Activated CD4-positive, alpha-beta memory T cell treated with anti-CD3 and anti-CD28 coated beads, Interleukin-2, amount 10 ng/mL, durations not matched to agents 7 days and 5 days (primary cell): ENCODE data around the gene CHAT. TPM values are rescaled to one million over a fixed set of nuclear protein-coding genes. Genes with fewer than 3 reads are reported as not detected.

Experiments used
- CTCF ChIA-PET: fragments of 350-600 bp; sonication (Branson Sonifier 250); formaldehyde crosslinking; loops from one replicate; lab custom pipeline; 2021; ENCODE audit warnings: antibody characterized with exemption, inconsistent platforms; lab: Charles Lee
- POLR2A ChIA-PET: fragments of 350-600 bp; sonication (Branson Sonifier 250); formaldehyde crosslinking; loops from one replicate; lab custom pipeline; 2021; ENCODE audit warnings: antibody characterized with exemption; lab: Charles Lee
- DNase-seq: peaks from one replicate; pipeline ENCODE4 v3.0.0-alpha.2; 2020
- H3K27ac Mint-ChIP-seq: one replicate; pipeline ENCODE4 v1.8.0; 2021; ENCODE audit warnings: mild to moderate bottlenecking, mixed read lengths
- H3K27me3 Mint-ChIP-seq: one replicate; pipeline ENCODE4 v1.8.0; 2021; ENCODE audit warnings: mixed read lengths
- H3K36me3 Mint-ChIP-seq: one replicate; pipeline ENCODE4 v1.8.0; 2021; ENCODE audit warnings: low read depth, mixed read lengths
- H3K4me1 Mint-ChIP-seq: one replicate; pipeline ENCODE4 v1.8.0; 2021; ENCODE audit warnings: mixed read lengths
- H3K4me3 Mint-ChIP-seq: one replicate; pipeline ENCODE4 v1.8.0; 2021; ENCODE audit warnings: mild to moderate bottlenecking, mixed read lengths
- H3K9me3 Mint-ChIP-seq: one replicate; pipeline ENCODE4 v1.8.0; 2021; ENCODE audit warnings: mixed read lengths
- total RNA-seq, 2 experiments: library from RNA; stranded (reverse); gene quantifications; one replicate each; pipeline ENCODE4 v1.2.3, GENCODE V29; 2021

The CHAT gene
- total RNA-seq, 2 experiments from 2014 or later: not detected

DNA sequence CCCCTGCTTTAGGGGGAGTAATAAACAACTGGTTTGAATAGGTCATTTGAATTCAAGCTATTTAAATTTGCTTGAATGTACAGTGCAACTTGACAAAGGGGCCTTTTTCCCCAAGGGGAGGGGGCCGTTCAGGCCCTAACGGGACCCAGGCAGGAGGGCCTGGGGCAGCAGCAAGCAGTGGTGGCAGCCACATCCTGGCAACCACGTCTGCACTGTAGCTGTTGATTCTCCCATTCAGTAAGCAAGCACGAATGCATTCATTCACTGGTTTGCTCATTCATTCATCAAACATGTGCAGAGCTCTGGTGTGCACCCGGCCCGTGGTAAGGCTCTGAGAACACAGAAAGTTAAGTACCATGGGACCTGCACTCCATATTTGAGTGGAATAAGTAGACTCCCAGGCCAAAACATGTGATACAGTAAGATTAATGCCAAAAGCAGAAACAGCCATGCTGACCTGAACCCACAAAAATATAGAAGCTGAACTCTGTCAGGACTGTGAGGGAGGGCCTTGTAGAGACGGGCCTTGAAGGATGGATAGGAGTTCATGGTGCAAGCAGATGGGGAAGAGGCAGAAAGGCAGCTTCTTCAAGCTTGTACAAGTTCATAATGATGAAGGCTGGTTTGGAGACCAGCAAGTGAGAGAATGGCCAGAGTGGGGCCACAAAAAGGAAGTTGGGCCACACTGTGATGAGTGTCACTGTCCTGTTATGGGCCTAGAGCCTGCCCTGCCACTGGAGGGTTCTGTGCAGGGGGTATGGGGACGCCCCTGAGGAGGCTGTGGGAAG is 36.3 kb downstream of the CHAT start:
- Mint-ChIP-seq H3K27ac (no peak overlapping the region), H3K36me3 (no peaks in the 10 kb centered on the region), H3K27me3 (peaks cover 2% of the 10 kb centered on the region), H3K4me1 (peaks cover 18% of the 10 kb centered on the region), H3K9me3 (no peaks in the 10 kb centered on the region), H3K4me3 (no peak overlapping the region)
- DNase-seq: peak; percentile 22
- CTCF ChIA-PET: interaction anchor here (1.2 kb wide), 1 partner anchor 57 kb away, joined by 3 read pairs; no protein-coding TSS in a partner anchor
- POLR2A ChIA-PET: interaction anchor here (1.4 kb wide), 1 partner anchor 14 kb away, joined by 3 read pairs; no protein-coding TSS in a partner anchor

DNA sequence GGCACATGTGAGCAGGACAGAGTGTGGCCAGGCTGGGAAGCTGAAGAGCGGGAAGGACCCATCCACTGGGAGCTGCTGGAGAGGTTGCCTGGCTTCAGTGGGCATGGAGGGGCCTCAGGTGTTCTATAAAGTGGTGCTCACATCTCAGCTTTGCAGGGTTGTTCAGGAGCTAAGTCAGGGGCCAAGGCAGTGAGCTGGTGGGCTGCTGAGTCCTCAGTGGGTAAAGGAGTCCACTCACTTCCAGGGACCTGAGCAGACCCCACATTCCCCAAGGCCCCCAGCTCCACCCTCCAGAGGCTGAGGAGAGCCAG is 36.8 kb downstream of the CHAT start:
- no peaks in the 10 kb centered on the region for H3K36me3 Mint-ChIP-seq
- H3K9me3 Mint-ChIP-seq: no peaks in the 10 kb centered on the region
- DNase-seq: no peak
- no peak overlapping the region for H3K4me3 Mint-ChIP-seq
- H3K27me3 Mint-ChIP-seq: peaks cover 2% of the 10 kb centered on the region
- ChIA-PET POLR2A (no interaction called here), CTCF (interaction anchor here (1.2 kb wide), 1 partner anchor 57 kb away, joined by 3 read pairs; no protein-coding TSS in a partner anchor)
- H3K4me1 Mint-ChIP-seq: peaks cover 18% of the 10 kb centered on the region
- no peak overlapping the region for H3K27ac Mint-ChIP-seq

DNA sequence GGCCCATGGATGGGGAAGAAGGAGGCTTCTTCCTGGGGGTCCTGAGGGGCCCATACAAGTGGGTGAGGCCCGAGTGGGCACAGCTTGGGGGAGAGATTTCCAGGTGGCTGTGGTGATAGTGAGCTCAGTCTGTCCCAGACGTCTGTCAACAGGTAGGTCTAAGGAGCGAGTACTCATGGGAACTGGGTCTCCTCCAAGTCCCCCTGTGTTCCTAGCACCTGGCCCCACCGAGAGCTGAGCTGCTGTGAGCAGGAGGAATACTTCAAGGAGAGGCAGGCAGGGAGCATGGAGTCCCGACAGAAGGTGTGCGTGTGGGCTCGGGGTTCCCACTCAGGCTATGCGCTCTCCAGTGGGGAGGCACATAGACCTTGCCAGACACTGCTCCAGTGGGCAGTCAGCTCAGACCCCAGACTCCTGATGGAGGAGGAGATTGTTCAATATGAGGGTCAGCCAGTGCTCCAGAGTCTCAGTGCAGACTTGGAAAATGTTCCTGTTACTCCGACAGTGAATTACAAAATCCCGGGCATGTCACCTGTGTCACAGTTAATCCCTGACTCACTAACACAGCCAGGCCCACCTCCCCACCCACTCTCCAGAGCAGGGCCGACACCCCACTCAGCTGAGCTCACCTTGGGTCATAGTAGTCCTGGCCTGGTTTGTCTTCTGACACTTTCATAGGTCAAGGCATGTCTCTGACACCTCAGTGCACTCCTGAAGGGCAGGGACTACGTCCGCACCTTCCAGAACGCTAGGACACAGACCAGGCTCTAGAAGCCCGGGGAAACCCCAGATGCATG is 37.4 kb downstream of the CHAT start:
- Mint-ChIP-seq H3K4me1 (peaks cover 18% of the 10 kb centered on the region), H3K4me3 (no peak overlapping the region), H3K9me3 (no peaks in the 10 kb centered on the region), H3K27me3 (peaks cover 2% of the 10 kb centered on the region), H3K36me3 (no peaks in the 10 kb centered on the region), H3K27ac (no peak overlapping the region)
- ChIA-PET CTCF (no interaction called here), POLR2A (no interaction called here)
- no peak for DNase-seq

DNA sequence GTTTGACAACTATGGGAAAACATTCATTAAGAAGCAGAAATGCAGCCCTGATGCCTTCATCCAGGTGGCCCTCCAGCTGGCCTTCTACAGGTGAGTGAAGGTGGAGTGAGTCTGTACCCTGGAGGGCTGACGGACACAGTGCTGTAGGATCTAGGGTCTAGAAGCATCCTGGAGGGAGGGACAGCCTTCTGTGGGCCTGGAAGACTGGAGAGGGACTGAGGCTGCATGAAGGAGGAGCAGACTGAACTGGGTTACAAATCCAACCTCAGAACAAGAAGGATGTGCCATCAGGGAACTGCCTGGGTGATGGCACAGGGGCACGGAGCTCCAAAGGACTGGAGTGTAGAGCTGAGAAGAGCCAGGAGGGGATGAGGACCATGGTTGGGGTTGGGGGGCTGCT is 38.1 kb downstream of the CHAT start:
- CTCF ChIA-PET: no interaction called here
- no peak for DNase-seq
- POLR2A ChIA-PET: no interaction called here
- Mint-ChIP-seq H3K27me3 (peaks cover 4% of the 10 kb centered on the region), H3K36me3 (no peaks in the 10 kb centered on the region), H3K4me3 (no peak overlapping the region), H3K9me3 (no peaks in the 10 kb centered on the region), H3K4me1 (peaks cover 18% of the 10 kb centered on the region), H3K27ac (no peak overlapping the region)

DNA sequence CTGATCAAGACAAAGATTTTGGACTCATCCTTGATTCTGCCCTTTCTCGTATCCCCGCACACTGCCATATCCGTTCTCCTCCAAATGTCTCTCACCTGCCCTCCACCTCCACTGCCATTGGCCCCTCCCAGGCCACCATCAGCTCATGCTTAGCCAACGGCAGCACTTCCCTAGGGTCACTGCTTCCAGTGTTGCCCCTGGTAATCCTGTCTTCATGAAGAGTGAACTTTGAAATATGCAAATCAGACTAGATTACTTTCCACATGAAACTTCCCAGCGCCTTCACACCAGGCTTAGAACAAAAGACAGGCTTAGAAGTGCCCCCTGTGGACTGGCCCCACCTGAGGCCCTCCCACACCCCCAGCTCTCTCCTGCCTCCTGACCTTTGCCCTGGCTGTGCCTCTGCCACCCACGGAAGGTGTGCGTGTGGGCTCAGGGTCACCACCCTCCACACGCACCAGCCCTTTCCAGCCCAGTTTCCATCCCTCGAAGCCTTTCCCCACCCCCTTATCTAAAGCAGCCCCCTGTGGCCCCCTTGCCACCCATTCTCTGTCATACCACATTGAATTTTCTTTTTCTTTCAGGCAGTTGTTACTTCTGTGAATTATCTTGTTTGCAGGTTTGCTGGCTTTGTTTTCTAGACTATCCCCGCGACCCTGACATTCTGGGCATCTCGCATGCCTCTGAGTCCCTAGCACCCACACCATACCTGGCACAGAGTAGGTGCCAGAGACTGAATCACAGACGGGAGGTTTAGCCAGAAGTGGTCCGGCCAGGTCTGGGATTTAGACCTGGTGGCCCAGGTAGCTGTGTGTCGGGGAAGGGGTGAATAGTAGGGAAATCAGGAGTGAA is 38.8 kb downstream of the CHAT start:
- Mint-ChIP-seq H3K27me3 (peaks cover 3% of the 10 kb centered on the region), H3K9me3 (no peaks in the 10 kb centered on the region), H3K4me1 (peaks cover 18% of the 10 kb centered on the region), H3K27ac (no peak overlapping the region), H3K4me3 (no peak overlapping the region), H3K36me3 (no peaks in the 10 kb centered on the region)
- CTCF ChIA-PET: no interaction called here
- DNase-seq: no peak
- POLR2A ChIA-PET: no interaction called here

DNA sequence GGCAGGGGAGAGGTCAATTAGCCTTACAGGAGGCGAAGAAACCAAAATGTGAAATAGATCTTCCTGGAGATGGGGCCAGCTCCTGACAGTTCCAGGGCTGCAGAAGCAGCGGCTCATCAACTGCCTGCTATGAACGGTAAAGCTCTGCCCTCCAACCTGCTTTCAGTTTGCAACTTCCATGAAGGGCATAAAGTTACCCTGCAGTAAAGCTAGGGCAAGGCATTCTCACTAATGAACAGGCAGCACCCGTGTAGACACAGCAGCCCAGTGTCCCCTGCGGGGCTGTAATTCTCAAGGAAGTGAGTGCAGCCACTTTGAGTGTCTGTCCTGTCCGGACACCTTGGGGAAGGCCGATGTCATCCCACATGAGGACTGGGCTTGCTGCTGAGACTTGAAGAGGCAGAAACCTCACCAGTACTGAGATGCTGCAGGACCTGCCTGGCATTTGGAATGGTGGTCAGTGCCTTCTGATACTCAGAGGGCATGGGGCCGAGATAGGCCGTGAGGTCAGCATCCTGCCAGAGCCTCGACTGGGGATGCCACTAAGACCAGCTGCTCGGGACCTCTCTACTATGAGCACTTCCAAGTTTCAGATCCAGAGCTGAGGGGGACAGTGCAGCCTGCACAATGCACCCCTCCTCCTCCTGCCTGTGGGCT is 39.6 kb downstream of the CHAT start:
- Mint-ChIP-seq H3K36me3 (no peaks in the 10 kb centered on the region), H3K27me3 (peaks cover 2% of the 10 kb centered on the region), H3K27ac (no peak overlapping the region), H3K9me3 (no peaks in the 10 kb centered on the region), H3K4me3 (no peak overlapping the region), H3K4me1 (peaks cover 18% of the 10 kb centered on the region)
- ChIA-PET POLR2A (no interaction called here), CTCF (no interaction called here)
- no peak for DNase-seq

DNA sequence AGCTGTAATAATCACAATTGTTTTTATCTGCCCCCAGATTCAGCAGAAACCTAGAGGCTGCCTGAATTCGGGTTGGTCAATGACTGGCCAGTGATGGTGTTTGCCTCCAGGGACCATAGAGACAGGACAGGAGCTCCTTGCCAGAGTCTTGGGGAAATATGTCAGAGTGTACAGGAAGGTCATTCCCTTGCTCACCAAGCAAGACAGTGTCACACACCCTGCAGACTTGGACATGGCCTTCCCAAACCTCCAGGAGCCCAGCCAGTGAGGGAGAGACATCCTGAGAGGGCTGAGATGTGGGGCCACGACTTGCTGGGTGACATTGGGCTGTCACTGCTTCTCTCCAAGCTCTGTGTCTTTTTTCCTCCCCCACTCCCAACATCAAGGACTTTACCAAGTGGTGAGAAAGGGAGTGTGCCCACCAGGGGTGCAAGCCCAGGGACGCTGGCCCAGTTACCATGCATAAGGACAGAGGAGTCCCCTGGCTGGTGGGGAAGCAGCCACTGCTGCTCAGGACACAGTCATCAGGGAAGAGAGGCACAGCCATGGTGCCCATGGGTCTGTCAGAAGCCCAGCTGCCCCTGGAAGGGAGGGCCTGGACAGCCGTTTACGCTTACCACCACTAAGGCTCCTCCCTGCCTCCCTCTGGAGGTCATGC is 40.3 kb downstream of the CHAT start:
- POLR2A ChIA-PET: no interaction called here
- no peaks in the 10 kb centered on the region for H3K36me3 Mint-ChIP-seq
- H3K4me1 Mint-ChIP-seq: peaks cover 12% of the 10 kb centered on the region
- H3K9me3 Mint-ChIP-seq: peaks cover 4% of the 10 kb centered on the region
- DNase-seq: no peak
- H3K27me3 Mint-ChIP-seq: peaks cover 2% of the 10 kb centered on the region
- H3K4me3 Mint-ChIP-seq: no peak overlapping the region
- CTCF ChIA-PET: interaction anchor here (1.4 kb wide), 1 partner anchor 59 kb away, joined by 3 read pairs; no protein-coding TSS in a partner anchor
- no peak overlapping the region for H3K27ac Mint-ChIP-seq

DNA sequence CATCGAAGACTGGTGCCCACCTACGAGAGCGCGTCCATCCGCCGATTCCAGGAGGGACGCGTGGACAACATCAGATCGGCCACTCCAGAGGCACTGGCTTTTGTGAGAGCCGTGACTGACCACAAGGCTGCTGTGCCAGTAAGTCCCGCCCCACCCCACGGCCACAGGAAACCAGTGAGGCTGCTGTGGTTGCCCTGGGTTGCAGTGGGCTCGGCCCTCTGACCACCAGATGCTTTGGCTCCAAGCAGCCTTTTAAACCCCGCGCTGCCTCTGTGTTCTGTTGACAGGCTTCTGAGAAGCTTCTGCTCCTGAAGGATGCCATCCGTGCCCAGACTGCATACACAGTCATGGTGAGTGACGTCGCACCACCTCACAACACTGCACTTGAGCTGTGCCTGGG is 41.3 kb downstream of the CHAT start:
- H3K4me1 Mint-ChIP-seq: peaks cover 2% of the 10 kb centered on the region
- POLR2A ChIA-PET: no interaction called here
- H3K36me3 Mint-ChIP-seq: no peaks in the 10 kb centered on the region
- no peak for DNase-seq
- no peak overlapping the region for H3K27ac Mint-ChIP-seq
- no peak overlapping the region for H3K4me3 Mint-ChIP-seq
- peaks cover 6% of the 10 kb centered on the region for H3K9me3 Mint-ChIP-seq
- CTCF ChIA-PET: interaction anchor here (1.4 kb wide), 1 partner anchor 60 kb away, joined by 3 read pairs; no protein-coding TSS in a partner anchor
- H3K27me3 Mint-ChIP-seq: peaks cover 2% of the 10 kb centered on the region

DNA sequence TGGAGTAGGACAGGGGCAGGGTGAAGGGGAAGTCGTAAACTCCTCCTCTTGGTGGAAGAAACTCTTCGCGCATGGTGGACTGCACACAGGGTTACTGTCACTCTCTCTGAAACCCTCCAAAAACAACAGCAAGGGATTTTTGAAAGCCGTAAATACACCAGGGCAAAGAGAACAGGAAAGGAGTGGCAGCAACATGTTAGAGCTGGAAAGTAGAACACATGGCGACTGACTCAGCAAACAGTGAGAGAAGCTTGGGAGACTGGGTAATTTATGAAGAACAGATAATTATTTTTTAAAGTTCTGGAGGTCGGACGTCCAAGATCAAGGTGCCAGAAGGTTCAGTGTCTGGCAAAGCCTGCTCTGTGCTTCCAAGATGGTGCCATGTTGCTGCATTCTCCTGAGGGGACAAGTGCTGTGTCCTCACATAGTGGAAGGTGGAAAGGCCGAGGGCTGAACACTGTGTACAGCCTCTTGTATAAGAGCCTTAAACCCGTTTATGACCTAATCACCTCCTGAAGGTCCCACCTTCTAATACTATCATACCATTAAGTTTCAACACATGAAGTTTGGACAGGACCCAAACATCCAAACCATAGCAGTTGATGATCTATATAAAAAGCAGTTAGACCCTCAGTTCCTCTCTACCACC is 43.1 kb downstream of the CHAT start:
- ChIA-PET CTCF (no interaction called here), POLR2A (no interaction called here)
- peaks cover 6% of the 10 kb centered on the region for H3K9me3 Mint-ChIP-seq
- no peak overlapping the region for H3K27ac Mint-ChIP-seq
- no peak overlapping the region for H3K4me3 Mint-ChIP-seq
- H3K36me3 Mint-ChIP-seq: no peaks in the 10 kb centered on the region
- no peak for DNase-seq
- H3K4me1 Mint-ChIP-seq: no peaks in the 10 kb centered on the region
- H3K27me3 Mint-ChIP-seq: peaks cover 2% of the 10 kb centered on the region

DNA sequence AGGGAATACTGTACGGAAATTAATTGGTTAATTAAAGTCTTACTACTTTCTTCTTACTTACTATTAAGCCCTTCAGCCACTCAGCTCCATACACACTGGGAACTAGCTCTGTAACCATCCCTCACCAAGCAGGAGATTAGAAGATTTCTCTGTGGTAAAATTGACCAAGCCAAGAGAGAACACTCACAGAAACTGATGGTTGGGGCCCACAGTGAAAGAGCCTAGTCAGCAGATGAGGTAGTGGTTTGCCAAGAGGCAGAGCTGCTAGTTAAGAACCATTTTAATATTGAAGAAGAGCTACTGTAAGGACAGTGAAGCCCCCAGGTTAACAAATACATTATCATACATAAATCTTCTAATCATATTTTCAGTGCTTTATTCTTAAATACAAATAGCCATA is 43.8 kb downstream of the CHAT start:
- POLR2A ChIA-PET: no interaction called here
- no peak overlapping the region for H3K4me3 Mint-ChIP-seq
- CTCF ChIA-PET: no interaction called here
- no peak overlapping the region for H3K27ac Mint-ChIP-seq
- peaks cover 6% of the 10 kb centered on the region for H3K9me3 Mint-ChIP-seq
- peaks cover 2% of the 10 kb centered on the region for H3K27me3 Mint-ChIP-seq
- no peaks in the 10 kb centered on the region for H3K4me1 Mint-ChIP-seq
- no peak for DNase-seq
- no peaks in the 10 kb centered on the region for H3K36me3 Mint-ChIP-seq

DNA sequence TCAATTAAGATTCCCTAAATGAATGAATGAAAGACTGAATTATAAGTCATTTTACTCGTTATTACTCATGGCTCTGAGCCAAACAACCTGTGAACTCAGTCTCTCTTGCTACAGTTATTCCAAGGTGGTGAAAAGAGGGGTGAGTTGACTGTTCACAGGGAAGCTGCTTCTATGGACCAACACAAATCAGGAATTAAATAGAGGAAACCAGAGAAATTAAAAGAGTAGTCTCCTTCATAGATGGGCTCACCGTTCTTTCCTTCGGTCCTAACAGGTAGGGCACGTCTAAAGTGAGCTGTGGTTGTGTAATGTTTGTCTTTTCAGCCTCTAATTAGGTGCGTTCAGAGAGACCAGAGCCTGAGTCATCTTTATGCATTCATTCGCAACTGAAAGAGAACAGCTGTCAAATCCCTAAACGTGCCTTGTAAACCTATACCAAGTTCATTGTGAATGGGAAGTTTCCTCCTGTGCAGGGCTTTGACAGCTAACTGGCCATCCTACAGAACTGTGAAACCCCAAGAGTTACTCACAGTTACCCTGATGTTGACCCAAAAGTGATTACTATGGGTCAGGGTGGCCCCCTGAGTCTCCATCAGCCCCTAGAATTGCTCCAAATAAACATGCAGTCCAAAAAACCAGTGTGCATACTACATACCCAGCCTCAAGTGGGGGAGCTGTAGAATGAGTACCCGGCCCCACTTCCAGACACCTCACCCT is 47.5 kb downstream of the CHAT start:
- Mint-ChIP-seq H3K4me3 (no peak overlapping the region), H3K4me1 (no peaks in the 10 kb centered on the region), H3K27ac (no peak overlapping the region), H3K36me3 (no peaks in the 10 kb centered on the region), H3K9me3 (peaks cover 6% of the 10 kb centered on the region), H3K27me3 (peaks cover 2% of the 10 kb centered on the region)
- ChIA-PET CTCF (no interaction called here), POLR2A (no interaction called here)
- DNase-seq: no peak
